Measurements from ENCODE around the gene UBE2H. TPM values are rescaled to one million over a fixed set of nuclear protein-coding genes. Genes with fewer than 3 reads are reported as not detected.
A peak's percentile ranks its signal among the peaks of the same experiment; 100 is the strongest.

UBE2H gene
- total and polyA plus RNA-seq, 10 of the 15 experiments (the other 5 are each of a cell fraction or from before 2014, with no cell fraction given) = 15.6 to 75.5 (median 32.8) TPM

DNA sequence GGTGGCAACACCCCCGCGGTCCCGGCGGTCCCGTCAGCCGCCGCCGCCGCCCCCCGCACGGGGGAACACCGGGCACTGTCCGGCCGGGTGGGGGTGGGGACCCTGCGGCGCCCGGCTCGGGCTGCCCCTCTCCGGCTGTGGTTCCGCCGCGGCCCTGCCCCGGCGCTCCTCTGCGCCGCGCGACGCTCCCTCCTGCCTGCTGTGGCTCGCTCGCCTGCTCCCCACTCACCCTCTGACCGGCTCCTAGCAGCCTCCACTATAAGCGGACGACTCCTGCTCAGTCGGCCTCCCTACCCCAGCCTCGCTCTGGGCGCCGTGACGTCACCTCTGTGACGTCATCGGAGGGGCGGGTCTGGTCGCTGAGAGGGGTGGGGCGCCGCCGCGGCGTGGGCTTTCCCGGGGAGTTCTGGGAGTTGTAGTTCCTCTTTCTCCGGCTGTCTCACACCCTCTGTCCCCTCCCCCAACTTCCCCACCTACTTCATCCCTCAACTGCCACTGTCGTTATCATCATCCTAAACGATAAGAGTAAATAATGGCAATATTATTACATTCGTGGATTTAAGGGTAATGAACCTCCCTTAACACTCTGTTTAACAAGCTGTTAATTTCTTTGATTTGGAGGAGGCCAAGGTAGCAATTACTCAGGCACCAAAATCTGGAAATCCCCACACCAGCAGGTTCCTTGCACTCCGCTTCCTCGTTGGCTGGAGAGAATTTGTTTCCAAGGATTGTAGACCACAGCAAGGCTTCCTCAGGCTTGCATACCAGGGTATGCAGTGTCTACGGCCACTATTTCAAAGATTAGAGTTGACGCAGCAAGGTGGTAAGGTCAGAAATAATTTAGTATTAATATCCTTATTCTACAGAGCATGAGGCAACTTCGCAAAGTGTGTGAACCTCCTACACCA is at the start of gene UBE2H (continued):
- no peak for TF ChIP-seq RFX5 (IDR thresholded peaks at IDR 0.05; ENCODE audit: low read depth, low read length)
- TF ChIP-seq, protein P1, sequence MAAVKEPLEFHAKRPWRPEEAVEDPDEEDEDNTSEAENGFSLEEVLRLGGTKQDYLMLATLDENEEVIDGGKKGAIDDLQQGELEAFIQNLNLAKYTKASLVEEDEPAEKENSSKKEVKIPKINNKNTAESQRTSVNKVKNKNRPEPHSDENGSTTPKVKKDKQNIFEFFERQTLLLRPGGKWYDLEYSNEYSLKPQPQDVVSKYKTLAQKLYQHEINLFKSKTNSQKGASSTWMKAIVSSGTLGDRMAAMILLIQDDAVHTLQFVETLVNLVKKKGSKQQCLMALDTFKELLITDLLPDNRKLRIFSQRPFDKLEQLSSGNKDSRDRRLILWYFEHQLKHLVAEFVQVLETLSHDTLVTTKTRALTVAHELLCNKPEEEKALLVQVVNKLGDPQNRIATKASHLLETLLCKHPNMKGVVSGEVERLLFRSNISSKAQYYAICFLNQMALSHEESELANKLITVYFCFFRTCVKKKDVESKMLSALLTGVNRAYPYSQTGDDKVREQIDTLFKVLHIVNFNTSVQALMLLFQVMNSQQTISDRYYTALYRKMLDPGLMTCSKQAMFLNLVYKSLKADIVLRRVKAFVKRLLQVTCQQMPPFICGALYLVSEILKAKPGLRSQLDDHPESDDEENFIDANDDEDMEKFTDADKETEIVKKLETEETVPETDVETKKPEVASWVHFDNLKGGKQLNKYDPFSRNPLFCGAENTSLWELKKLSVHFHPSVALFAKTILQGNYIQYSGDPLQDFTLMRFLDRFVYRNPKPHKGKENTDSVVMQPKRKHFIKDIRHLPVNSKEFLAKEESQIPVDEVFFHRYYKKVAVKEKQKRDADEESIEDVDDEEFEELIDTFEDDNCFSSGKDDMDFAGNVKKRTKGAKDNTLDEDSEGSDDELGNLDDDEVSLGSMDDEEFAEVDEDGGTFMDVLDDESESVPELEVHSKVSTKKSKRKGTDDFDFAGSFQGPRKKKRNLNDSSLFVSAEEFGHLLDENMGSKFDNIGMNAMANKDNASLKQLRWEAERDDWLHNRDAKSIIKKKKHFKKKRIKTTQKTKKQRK (IDR thresholded peaks at IDR 0.05; ENCODE audit: low read depth, low read length) = no peak
- TF ChIP-seq ZSCAN29 (IDR thresholded peaks at IDR 0.05) = 0 out of 2 replicates have a peak, but pooled peaks have one; percentile 27
- no peak for TF ChIP-seq TCF7 (IDR thresholded peaks at IDR 0.05; ENCODE audit: borderline replicate concordance)
- TF ChIP-seq NBN (IDR thresholded peaks at IDR 0.05) = peak; percentile 100
- TF ChIP-seq POLR2AphosphoS5 (IDR thresholded peaks at IDR 0.05; ENCODE audit: low read length) = peak; percentile 58
- no peak for TF ChIP-seq MYB (IDR thresholded peaks at IDR 0.05; ENCODE audit: borderline replicate concordance, low read depth, low read length)
- TF ChIP-seq E2F4 (IDR thresholded peaks at IDR 0.05; ENCODE audit: low read depth, low read length) = no peak
- peak; percentile 70; the same call in 1 of the 2 replicates for TF ChIP-seq SIN3A (IDR thresholded peaks at IDR 0.05; ENCODE audit: low read depth, low read length)
- peak; percentile 64; the same call in 1 of the 2 replicates for TF ChIP-seq RB1 (IDR thresholded peaks at IDR 0.05; ENCODE audit: borderline replicate concordance)
- 0 out of 2 replicates have a peak, but pooled peaks have one; percentile 7 for TF ChIP-seq JUNB (IDR thresholded peaks at IDR 0.05)
- peak; percentile 83 for TF ChIP-seq CHD2 (IDR thresholded peaks at IDR 0.05; ENCODE audit: borderline replicate concordance, low read depth, low read length)
- no peak for TF ChIP-seq ZZZ3 (IDR thresholded peaks at IDR 0.05; ENCODE audit: control insufficient read depth, insufficient read length, low read depth)
- peak; percentile 99 for TF ChIP-seq ATF7 (IDR thresholded peaks at IDR 0.05; ENCODE audit: low read depth)
- TF ChIP-seq BHLHE40 (IDR thresholded peaks at IDR 0.05; ENCODE audit: borderline replicate concordance in 1 of 2, low read depth in 2 of 2, low read length in 1 of 2) = peak in 1 of 2 experiments; percentile 73; a peak in 2 of 4 replicates
- TF ChIP-seq CREM (IDR thresholded peaks at IDR 0.05; ENCODE audit: low read depth) = peak; percentile 98
- TF ChIP-seq HCFC1 (IDR thresholded peaks at IDR 0.05; ENCODE audit: low read length) = peak; percentile 88
- no peak for TF ChIP-seq TBL1XR1 (IDR thresholded peaks at IDR 0.05; ENCODE audit: low read depth, low read length)
- peak; percentile 70; the same call in 1 of the 2 replicates for TF ChIP-seq BRCA1 (IDR thresholded peaks at IDR 0.05; ENCODE audit: low read depth, low read length)
- 0 out of 2 replicates have a peak, but pooled peaks have one; percentile 50 for TF ChIP-seq ZNF592 (IDR thresholded peaks at IDR 0.05)
- TF ChIP-seq POLR2A (IDR thresholded peaks at IDR 0.05; ENCODE audit: low read depth, low read length) = peak; percentile 87
- peak; percentile 25; the same call in 1 of the 2 replicates for TF ChIP-seq RUNX3 (IDR thresholded peaks at IDR 0.05; ENCODE audit: low read length)
- TF ChIP-seq BACH1 (IDR thresholded peaks at IDR 0.05; ENCODE audit: borderline replicate concordance) = peak; percentile 81

All from GM12878 (cell line).